Measurements from ENCODE around the gene TUBE1. TPM values are rescaled to one million over a fixed set of nuclear protein-coding genes. Genes with fewer than 3 reads are reported as not detected.

TUBE1 gene
- total RNA-seq, 1 experiment from 2014 or later: 11.6 TPM

- Histone ChIP-seq H2BK5ac (ENCODE audit: insufficient read length, low read length) (no peak overlapping the region), H2BK15ac (ENCODE audit: low read depth, low read length) (no peak overlapping the region), H3K23ac (ENCODE audit: insufficient read length, low read depth, low read length) (no peak overlapping the region), H2BK120ac (ENCODE audit: low read depth, low read length, poor library complexity, severe bottlenecking) (no peak overlapping the region), H4K91ac (ENCODE audit: insufficient read length, low read depth, low read length) (no peak overlapping the region), H4K20me1 (ENCODE audit: control insufficient read depth, insufficient read depth, insufficient read length) (no peaks in the 10 kb centered on the region), H2AK5ac (ENCODE audit: insufficient read length, low read length) (no peak overlapping the region), H3K4me1 (ENCODE audit: insufficient read depth, low read length) (no peaks in the 10 kb centered on the region), H3K79me2 (ENCODE audit: insufficient read depth, low read length) (no peaks in the 10 kb centered on the region), H3K23me2 (ENCODE audit: insufficient read length, low read depth, low read length, poor library complexity, severe bottlenecking) (no peaks in the 10 kb centered on the region), H4K8ac (replicated peaks; ENCODE audit: insufficient read length, low read depth, low read length) (no peak overlapping the region), H3K18ac (ENCODE audit: insufficient read length, low read depth, low read length) (no peak overlapping the region), H3K56ac (ENCODE audit: insufficient read length, low read depth, low read length) (no peak overlapping the region), H3K14ac (ENCODE audit: insufficient read depth, low read length) (no peak overlapping the region), H3K4me2 (ENCODE audit: insufficient read depth, insufficient read length, low read length) (no peak overlapping the region), H2BK20ac (ENCODE audit: low read depth, low read length, poor library complexity, severe bottlenecking) (no peak overlapping the region), H4K5ac (ENCODE audit: insufficient read length, low read depth, low read length) (peak overlapping the region; percentile 83), H3K27ac (ENCODE audit: insufficient read length, low read depth, low read length) (peak overlapping the region; percentile 23), H3K27me3 (ENCODE audit: insufficient read depth, low read length) (no peaks in the 10 kb centered on the region), H3T11ph (ENCODE audit: low read length) (no peak overlapping the region), H3K79me1 (ENCODE audit: insufficient read depth, low read depth, low read length, poor library complexity, severe bottlenecking) (no peaks in the 10 kb centered on the region), H2BK12ac (ENCODE audit: insufficient read length, low read depth, low read length) (no peak overlapping the region), H3K4ac (ENCODE audit: low read depth, low read length) (no peak overlapping the region), H2AFZ (ENCODE audit: low read length) (no peak overlapping the region), H3K9ac (ENCODE audit: extremely low read depth, insufficient read length, low read length) (no peak overlapping the region), H3K9me3 (ENCODE audit: control insufficient read depth, low read depth, low read length) (no peaks in the 10 kb centered on the region)
- no peak for DNase-seq
- Mint-ChIP-seq H3K36me3 (ENCODE audit: insufficient read depth in 1 of 3, low read depth in 3 of 3) (no peaks in the 10 kb centered on the region), H3K9me3 (no peaks in the 10 kb centered on the region), H3K27me3 (ENCODE audit: low read depth) (no peaks in the 10 kb centered on the region), H3K27ac (peak overlapping the region in 1 of 3 experiments; percentile 50; a peak in 1 of 7 replicates), H3K4me3 (no peak overlapping the region), H3K4me1 (no peaks in the 10 kb centered on the region)
- no CpG with 5 or more reads among the region's 1 CpG for WGBS (ENCODE audit: extremely low coverage, insufficient read length, low lambda C conversion rate)
- peak; percentile 38; the same call in 1 of the 3 replicates for TF ChIP-seq CTCF (conservative IDR thresholded peaks at IDR 0.05)
Measured at GRCh38 chr6:112116221-112116620, 28.9 kb upstream of the TUBE1 start.

Measured in H9 (cell line).